ENCODE data around the gene CLASRP.

Gene CLASRP

GRCh38 chr19:45095496-45096413, 56.9 kb downstream of the CLASRP start:
- no peak for TF ChIP-seq GATA2 (IDR thresholded peaks at IDR 0.05; ENCODE audit: low read depth, low read length)
- no peak for TF ChIP-seq GATA3 (IDR thresholded peaks at IDR 0.05; ENCODE audit: low read depth, low read length)

GRCh38 chr19:45096700-45097099, 57.9 kb downstream of the CLASRP start:
- TF ChIP-seq GATA3 (IDR thresholded peaks at IDR 0.05; ENCODE audit: low read depth, low read length) (no peak), GATA2 (IDR thresholded peaks at IDR 0.05; ENCODE audit: low read depth, low read length) (no peak)

- TF ChIP-seq GATA3 (IDR thresholded peaks at IDR 0.05; ENCODE audit: low read depth, low read length) (no peak), GATA2 (IDR thresholded peaks at IDR 0.05; ENCODE audit: low read depth, low read length) (no peak)
Measured at GRCh38 chr19:45097450-45097775, 58.6 kb downstream of the CLASRP start.

GRCh38 chr19:45097776-45098520, 59.1 kb downstream of the CLASRP start:
- TF ChIP-seq GATA2 (IDR thresholded peaks at IDR 0.05; ENCODE audit: low read depth, low read length): no peak
- no peak for TF ChIP-seq GATA3 (IDR thresholded peaks at IDR 0.05; ENCODE audit: low read depth, low read length)

GRCh38 chr19:45098521-45099466, 59.9 kb downstream of the CLASRP start:
- TF ChIP-seq GATA3 (IDR thresholded peaks at IDR 0.05; ENCODE audit: low read depth, low read length): no peak
- TF ChIP-seq GATA2 (IDR thresholded peaks at IDR 0.05; ENCODE audit: low read depth, low read length): no peak

- no peak for TF ChIP-seq GATA2 (IDR thresholded peaks at IDR 0.05; ENCODE audit: low read depth, low read length)
- no peak for TF ChIP-seq GATA3 (IDR thresholded peaks at IDR 0.05; ENCODE audit: low read depth, low read length)
Measured at GRCh38 chr19:45099467-45100191, 60.8 kb downstream of the CLASRP start.

- TF ChIP-seq GATA3 (IDR thresholded peaks at IDR 0.05; ENCODE audit: low read depth, low read length) (no peak), GATA2 (IDR thresholded peaks at IDR 0.05; ENCODE audit: low read depth, low read length) (no peak)
Measured at GRCh38 chr19:45100201-45100600, 61.4 kb downstream of the CLASRP start.

- TF ChIP-seq GATA3 (IDR thresholded peaks at IDR 0.05; ENCODE audit: low read depth, low read length): no peak
- TF ChIP-seq GATA2 (IDR thresholded peaks at IDR 0.05; ENCODE audit: low read depth, low read length): no peak
Measured at GRCh38 chr19:45100846-45101252, 62.0 kb downstream of the CLASRP start.

- no peak for TF ChIP-seq GATA3 (IDR thresholded peaks at IDR 0.05; ENCODE audit: low read depth, low read length)
- TF ChIP-seq GATA2 (IDR thresholded peaks at IDR 0.05; ENCODE audit: low read depth, low read length): no peak
Measured at GRCh38 chr19:45101806-45102205, 63.0 kb downstream of the CLASRP start.

- TF ChIP-seq GATA3 (IDR thresholded peaks at IDR 0.05; ENCODE audit: low read depth, low read length) (no peak), GATA2 (IDR thresholded peaks at IDR 0.05; ENCODE audit: low read depth, low read length) (no peak)
Measured at GRCh38 chr19:45102481-45102880, 63.6 kb downstream of the CLASRP start.

- no peak for TF ChIP-seq GATA3 (IDR thresholded peaks at IDR 0.05; ENCODE audit: low read depth, low read length)
- TF ChIP-seq GATA2 (IDR thresholded peaks at IDR 0.05; ENCODE audit: low read depth, low read length): no peak
Measured at GRCh38 chr19:45103156-45103507, 64.3 kb downstream of the CLASRP start.

GRCh38 chr19:45103508-45104319, 64.9 kb downstream of the CLASRP start:
- TF ChIP-seq GATA3 (IDR thresholded peaks at IDR 0.05; ENCODE audit: low read depth, low read length) (no peak), GATA2 (IDR thresholded peaks at IDR 0.05; ENCODE audit: low read depth, low read length) (no peak)

Data from SH-SY5Y (cell line).